Measurements from ENCODE around the gene PRDM16. TPM values are rescaled to one million over a fixed set of nuclear protein-coding genes. Genes with fewer than 3 reads are reported as not detected.

Gene PRDM16
- total RNA-seq, 1 donor from 2014 or later, result 12.8 TPM

DNA sequence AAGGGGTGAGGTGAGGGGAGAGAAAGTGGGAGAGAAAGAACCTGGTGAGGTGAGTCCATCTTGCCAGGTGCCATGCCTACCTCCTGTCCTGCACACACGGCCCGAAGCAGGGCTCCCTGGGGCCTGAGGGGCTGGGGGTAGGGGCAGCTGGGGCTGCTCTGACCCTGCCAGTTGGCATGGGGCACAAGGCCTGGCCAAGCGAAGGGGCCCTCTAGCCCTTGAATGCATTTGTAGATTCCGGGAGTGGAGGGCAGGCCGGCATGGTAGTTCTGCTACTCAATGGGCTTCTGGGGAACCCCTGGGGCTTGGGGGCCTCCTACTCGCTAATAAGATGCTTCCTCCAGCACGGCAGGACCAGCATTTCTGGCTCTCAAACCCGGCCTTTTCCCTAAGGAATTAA lies 3.6 kb upstream of the PRDM16 start:
- intact Hi-C loops (cut with DNase I), result no loop called here
- DNase-seq (ENCODE audit: missing footprints), result no peak
- ATAC-seq, result no peak

DNA sequence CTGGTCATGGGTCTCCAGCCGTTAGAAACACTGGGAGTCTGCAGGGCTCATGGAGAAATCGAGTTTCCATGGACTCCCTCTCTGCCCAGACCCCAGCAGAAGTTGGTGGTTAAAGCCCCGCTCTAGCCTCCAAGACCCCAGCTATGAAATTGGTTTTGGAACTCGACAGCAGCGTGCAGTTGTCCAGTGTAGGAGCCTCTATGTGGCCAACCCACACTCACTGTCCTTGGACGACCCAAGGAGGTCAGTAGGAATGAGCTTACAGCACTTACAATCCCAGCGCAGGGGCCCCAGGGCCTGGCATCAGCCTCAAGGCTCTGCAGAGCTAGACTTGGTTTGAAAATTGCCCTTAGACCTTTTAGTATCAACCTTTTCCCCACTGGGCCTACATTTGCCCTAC lies 3.2 kb upstream of the PRDM16 start:
- DNase-seq (ENCODE audit: missing footprints) (peak; percentile 45), ATAC-seq (no peak)
- intact Hi-C loops (cut with DNase I), result loop anchor here (1.0 to 2.0 kb wide), 3 partner anchors 217 to 358 kb away; no protein-coding TSS in a partner anchor

GRCh38 chr1:3066250-3066711 lies 2.7 kb upstream of the PRDM16 start:
- peak; percentile 77 for DNase-seq (ENCODE audit: missing footprints)
- intact Hi-C loops (cut with DNase I), result loop anchor here (1.0 to 2.0 kb wide), 3 partner anchors 217 to 357 kb away; no protein-coding TSS in a partner anchor
- peak; percentile 76 for ATAC-seq

GRCh38 chr1:3066826-3067225 lies 2.2 kb upstream of the PRDM16 start:
- intact Hi-C loops (cut with DNase I), result loop anchor here (1.0 to 2.0 kb wide), 3 partner anchors 216 to 356 kb away; no protein-coding TSS in a partner anchor
- no peak for ATAC-seq
- DNase-seq (ENCODE audit: missing footprints), result peak; percentile 41

DNA sequence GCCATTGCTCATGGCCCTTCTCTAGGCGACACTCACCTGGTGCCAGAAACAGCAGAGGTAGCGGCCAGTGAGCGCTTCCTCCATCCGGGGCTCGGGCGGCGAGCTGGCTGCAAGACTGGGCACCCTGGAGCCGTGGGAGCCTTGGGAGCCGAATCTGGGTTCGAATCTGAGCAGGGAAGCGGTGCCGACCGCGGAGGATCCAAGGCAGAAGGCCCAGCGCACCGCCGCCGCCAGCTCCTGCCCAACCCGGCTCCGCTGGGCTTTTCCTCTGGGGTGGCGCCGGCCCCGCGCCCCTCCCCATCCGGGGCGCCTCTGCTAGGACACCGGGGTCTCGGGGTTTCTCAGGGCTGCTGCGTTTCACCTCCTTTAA lies 1.7 kb upstream of the PRDM16 start:
- DNase-seq (ENCODE audit: missing footprints) (peak; percentile 64), ATAC-seq (no peak)
- intact Hi-C loops (cut with DNase I), result loop anchor here (2.0 kb wide), 1 partner anchor 216 kb away; no protein-coding TSS in a partner anchor

DNA sequence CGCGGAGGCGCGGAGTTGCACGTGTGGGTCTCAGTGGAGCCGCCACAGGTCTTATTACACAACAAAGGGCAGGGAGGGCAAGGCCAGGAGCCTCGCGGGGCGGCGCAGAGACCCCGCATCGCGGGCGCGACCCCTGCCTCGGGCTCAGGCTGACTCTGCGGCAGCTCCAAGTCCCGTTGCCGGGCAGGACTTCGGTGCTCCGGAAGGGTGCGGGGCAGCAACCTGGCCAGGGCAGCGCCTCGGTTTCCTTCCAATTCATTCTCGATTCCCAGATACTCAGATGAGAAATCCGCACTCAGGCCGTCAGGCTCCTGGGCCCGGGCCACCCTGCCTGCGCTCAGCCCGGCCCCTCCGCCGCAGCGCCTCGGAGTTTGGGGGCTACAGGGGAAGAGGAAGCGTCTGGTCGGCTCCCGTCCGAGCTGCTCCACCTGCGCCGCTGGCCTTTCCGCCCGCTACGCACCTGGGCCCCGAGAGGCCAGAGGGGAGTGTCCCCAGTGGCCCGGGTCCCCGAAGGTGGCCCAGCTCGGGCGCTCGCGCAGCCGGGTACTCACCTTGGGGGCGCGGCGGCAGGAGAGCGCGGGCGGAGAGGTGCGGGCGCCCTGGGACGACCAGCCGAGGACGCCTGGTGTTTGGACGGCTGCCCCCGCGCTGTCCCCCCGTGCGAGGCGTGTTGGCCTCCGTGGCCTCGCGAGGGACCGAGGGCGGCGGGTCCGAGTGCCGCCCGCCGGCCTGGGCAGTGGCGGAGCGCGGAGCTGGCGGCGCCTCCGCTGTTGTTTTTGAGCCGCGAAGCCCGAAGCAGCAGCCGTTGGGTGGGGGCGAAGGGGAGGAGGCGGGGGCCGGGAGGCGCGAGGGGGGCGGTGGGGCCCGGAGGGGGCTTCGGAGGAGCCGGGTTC lies 1.1 kb upstream of the PRDM16 start:
- DNase-seq (ENCODE audit: missing footprints) (peak; percentile 50), ATAC-seq (no peak)
- intact Hi-C loops (cut with DNase I), result loop anchor here (2.0 kb wide), 1 partner anchor 215 kb away; no protein-coding TSS in a partner anchor

DNA sequence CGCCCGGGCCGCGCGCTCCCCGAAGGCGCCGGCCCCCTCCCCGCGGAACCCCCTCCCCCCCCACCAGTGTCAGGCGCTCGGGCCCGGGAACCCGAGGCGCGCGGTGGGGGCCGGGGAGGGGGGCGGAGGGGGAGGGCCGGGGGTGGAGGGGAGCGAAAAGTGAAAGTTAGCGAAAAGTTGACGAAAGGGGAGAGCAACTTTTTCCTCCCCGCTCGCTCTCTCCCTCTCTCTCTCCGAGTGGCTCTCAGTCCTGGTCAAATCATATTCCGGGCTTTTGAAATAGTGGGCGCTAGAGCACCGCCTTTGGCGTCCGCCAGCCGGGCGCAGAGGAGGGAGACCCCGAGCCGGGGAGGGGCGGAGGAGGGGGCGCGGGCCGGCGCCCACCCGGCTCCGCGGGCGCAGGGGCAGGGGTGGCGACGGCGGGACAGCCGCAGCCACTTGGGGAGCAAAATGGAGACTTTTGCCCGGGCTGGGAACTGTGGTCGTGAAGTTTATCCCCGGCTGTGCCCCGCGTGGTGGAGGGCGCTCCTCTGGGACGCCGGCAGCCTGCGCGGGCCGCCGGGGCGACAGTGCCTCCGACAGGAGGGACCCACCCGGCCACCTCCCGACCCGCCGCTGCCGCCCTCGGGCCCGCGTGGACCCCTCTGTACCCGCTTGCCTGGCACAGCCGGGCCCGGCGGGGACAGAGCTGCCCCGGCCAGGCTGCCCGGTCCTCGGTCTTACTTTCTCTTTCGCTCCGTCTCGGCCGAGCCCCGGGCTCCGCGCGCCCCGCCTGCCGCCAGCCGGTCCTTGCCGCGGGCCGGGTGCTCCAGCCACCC lies 697 bp downstream of the PRDM16 start:
- peak; percentile 55 for DNase-seq (ENCODE audit: missing footprints)
- peak; percentile 39 for ATAC-seq
- intact Hi-C loops (cut with DNase I), result loop anchor here (1.0 to 5.0 kb wide), 2 partner anchors 103 to 280 kb away; no protein-coding TSS in a partner anchor

- intact Hi-C loops (cut with DNase I), result loop anchor here (5.0 kb wide), 1 partner anchor 102 kb away; no protein-coding TSS in a partner anchor
- no peak for ATAC-seq
- no peak for DNase-seq (ENCODE audit: missing footprints)
These were observed 1.3 kb downstream of the PRDM16 start for GRCh38 chr1:3070309-3070643.

GRCh38 chr1:3070644-3071564 lies 1.9 kb downstream of the PRDM16 start:
- no peak for ATAC-seq
- intact Hi-C loops (cut with DNase I), result loop anchor here (5.0 kb wide), 1 partner anchor 101 kb away; no protein-coding TSS in a partner anchor

DNA sequence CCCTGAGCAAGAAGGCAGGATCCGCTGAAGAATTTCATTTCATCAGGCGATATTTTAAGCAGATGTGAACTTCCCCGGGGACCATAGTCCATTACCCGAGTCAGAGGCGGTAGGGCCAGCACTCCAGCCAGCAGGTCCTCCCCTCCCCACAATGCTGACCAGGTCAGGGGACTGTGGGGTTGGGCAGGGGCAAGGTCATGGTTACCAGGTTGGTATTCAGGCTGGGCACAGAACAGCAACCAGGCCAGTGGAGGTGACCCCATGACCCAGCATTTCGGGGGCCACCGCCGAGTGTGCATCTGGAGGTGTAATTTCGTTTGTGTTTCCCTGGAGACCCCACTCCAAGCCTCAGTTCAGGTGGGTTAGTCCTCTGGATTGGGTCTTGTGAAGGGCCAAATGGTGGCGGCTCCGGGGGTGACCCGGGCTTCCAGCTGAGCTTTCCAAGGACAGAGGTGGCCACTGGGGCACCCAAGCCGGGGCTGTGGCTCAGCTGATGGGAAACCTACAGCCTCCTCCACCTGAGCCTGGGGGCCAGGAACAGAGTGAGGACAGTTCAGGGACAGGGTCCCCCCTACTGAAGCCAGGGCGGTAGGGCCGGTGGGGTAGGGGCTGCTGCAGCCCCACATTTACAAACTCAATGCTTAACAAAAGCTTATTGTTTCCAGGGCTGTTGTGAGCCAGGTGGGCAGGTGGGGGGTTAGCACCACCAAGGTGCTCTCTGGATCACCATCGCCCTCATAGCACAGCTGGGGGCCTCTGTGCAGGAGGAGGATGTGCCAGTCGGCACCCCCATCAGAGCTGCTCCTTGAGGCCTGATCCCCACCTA lies 2.8 kb downstream of the PRDM16 start:
- DNase-seq (ENCODE audit: missing footprints) (peak; percentile 32), ATAC-seq (no peak)
- intact Hi-C loops (cut with DNase I), result loop anchor here (5.0 kb wide), 1 partner anchor 101 kb away; no protein-coding TSS in a partner anchor

More at GRCh38 chr1:3070644-3071564, 1.9 kb downstream of the PRDM16 start:
- peak; percentile 69 for DNase-seq (ENCODE audit: missing footprints)

DNA sequence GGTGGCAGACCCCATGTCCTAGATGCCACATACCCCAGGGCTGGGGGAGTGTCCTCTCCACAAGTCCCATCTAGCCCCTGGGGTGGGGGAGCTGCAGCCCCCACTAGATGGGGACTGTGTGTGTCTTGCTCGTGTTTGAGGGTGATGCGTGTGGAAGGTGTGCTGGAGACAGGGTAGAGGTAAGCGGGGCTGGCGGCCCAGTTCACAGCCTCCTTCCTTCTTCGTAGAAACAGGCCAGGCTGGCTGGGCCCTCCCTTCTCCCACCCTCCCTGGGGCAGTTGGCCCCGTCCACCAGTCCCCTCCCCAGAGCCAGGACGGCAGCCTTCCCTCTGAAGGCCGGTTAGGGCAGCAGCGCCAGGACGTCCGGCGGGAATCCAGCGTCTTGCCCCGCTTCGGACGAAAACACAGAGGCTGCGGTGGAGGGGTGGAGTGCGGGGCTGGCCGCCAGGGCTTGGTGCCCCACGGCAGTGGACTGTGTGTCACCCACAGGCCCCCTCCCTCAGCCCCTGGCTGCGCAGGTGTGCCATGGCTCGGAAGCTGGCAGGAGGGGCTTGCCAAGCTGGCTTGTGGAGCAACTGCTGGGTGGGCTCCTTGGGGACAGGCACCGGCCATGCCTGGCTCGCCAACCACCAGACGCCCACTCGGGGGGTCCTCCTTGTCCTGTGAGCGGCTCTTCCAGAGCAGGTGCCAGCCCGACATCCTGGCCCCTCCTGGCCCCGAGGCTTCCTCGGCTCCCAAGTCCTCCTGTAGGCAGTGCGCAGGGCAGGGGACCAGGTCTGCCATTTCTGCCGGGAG lies 3.6 kb downstream of the PRDM16 start:
- intact Hi-C loops (cut with DNase I), result loop anchor here (5.0 kb wide), 1 partner anchor 100 kb away; no protein-coding TSS in a partner anchor
- ATAC-seq (no peak), DNase-seq (ENCODE audit: missing footprints) (no peak)

DNA sequence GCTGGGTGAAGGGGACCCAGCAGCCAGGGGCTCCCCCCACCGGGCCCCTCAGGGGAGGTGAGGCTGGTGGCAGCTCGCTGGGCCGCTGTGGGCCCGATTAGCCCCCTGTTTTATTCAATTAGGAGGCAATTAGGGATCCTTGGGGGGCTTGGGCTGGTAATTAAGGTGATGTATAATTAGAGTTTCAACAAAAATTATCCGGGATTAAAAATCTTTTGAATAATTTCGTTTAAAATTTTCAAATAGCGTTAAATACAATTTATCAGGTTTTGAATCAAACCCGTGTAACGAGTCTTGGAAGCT lies 4.1 kb downstream of the PRDM16 start:
- intact Hi-C loops (cut with DNase I), result loop anchor here (5.0 kb wide), 1 partner anchor 99 kb away; no protein-coding TSS in a partner anchor
- ATAC-seq (no peak), DNase-seq (ENCODE audit: missing footprints) (no peak)

- intact Hi-C loops (cut with DNase I), result loop anchor here (5.0 kb wide), 1 partner anchor 99 kb away; no protein-coding TSS in a partner anchor
- DNase-seq (ENCODE audit: missing footprints), result peak; percentile 62
- no peak for ATAC-seq
These were observed 4.7 kb downstream of the PRDM16 start for GRCh38 chr1:3073489-3074296.

DNA sequence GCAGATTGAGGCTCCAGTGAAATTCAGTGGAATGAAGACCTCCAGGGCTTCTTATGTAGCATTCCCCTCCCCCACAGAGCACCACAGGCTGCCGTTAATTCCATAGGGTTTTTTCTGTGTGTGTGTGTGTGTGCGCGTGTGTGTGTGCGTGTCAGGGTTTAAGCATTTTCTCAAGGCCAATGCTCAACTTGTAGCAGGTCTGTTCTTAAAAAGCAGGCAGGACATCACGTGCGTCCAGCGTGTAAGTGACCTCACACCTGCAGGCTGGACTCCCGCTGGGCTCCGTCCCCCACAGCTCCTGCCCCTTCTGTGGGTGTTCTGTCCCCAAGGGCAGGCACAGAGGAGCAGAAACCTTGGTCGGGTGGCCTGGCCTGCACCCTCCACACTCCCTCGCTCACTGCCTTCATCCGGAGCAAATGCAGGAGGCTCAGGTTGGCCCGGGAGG lies 5.3 kb downstream of the PRDM16 start:
- intact Hi-C loops (cut with DNase I), result loop anchor here (5.0 kb wide), 1 partner anchor 98 kb away; no protein-coding TSS in a partner anchor
- peak; percentile 37 for DNase-seq (ENCODE audit: missing footprints)
- no peak for ATAC-seq

GRCh38 chr1:3074800-3075199 lies 5.8 kb downstream of the PRDM16 start:
- DNase-seq (ENCODE audit: missing footprints), result peak; percentile 66
- intact Hi-C loops (cut with DNase I), result loop anchor here (5.0 kb wide), 1 partner anchor 98 kb away; no protein-coding TSS in a partner anchor
- peak; percentile 27 for ATAC-seq
